HUES48 (cell line): ENCODE results near the gene PITPNC1.
"Not testable (repeated sequence)": the region's sequence is repeated elsewhere in the genome, so short reads cannot be mapped to it uniquely, and the experiment has no call there.

ENCODE experiments used
- H3K27ac ChIP-seq: one replicate; pipeline ENCODE4 v1.7.0; 2013; ENCODE audit warnings: low read depth, low read length, inconsistent platforms
- H3K27me3 ChIP-seq: 2 replicates; pipeline ENCODE4 v1.6.1; 2013; ENCODE audit warnings: mild to moderate bottlenecking, low read length; ENCODE audit not compliant: control insufficient read depth, insufficient read depth
- H3K36me3 ChIP-seq: 2 replicates; pipeline ENCODE4 v1.6.1; 2013; ENCODE audit warnings: low read length; ENCODE audit not compliant: control insufficient read depth, insufficient read depth
- H3K4me1 ChIP-seq: 2 replicates; pipeline ENCODE4 v1.6.1; 2013; ENCODE audit warnings: mild to moderate bottlenecking, low read length; ENCODE audit not compliant: control insufficient read depth, insufficient read depth
- H3K4me3 ChIP-seq: 2 replicates; pipeline ENCODE4 v1.5.1; 2013; ENCODE audit warnings: mild to moderate bottlenecking, low read depth, low read length
- H3K9ac ChIP-seq: 2 replicates; pipeline ENCODE4 v1.6.1; 2013; ENCODE audit warnings: mild to moderate bottlenecking, low read depth, low read length, moderate library complexity
- H3K9me3 ChIP-seq: 2 replicates; pipeline ENCODE4 v1.6.1; 2013; ENCODE audit warnings: low read length; ENCODE audit not compliant: control insufficient read depth, insufficient read depth

Gene PITPNC1

DNA sequence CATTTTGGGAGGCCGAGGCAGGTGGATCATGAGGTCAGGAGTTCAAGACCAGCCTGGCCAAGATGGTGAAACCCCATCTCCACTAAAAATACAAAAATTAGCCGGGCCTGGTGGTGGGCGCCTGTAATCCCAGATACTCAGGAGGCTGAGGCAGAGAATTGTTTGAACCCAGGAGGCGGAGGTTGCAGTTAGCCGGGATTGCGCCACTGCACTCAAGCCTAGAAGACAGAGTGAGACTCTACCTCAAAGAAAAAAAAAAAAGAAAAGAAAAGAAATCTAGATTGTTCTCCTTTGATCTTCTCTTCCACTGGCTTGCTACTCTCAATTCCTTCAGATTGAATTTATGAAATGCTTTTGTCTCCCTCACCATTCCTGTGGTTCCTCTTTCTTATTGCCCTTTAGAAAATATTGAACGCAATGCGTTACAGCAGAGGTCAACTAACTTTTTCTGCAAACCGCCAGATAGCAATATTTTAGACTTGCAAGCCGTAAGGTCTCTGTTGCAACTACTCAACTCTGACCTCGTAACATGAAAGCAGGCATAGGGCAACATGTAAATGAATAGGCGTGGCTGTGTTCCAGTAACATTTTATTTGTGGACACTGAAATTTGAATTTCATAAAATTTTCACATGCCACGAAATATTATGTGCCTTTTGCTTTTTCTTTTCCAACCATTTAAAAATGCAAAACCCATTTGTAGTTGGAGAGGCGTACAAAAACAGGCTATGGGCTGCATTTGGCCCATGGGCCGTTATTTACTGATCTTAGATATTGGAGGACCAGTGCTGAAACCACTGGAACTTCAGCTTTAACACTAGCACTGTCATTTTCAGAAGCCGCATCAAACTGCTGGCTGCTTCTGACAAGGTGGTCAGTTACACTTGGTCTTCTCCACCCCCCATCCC is 24.8 kb downstream of the PITPNC1 start:
- Histone ChIP-seq H3K27me3 (no peaks in the 10 kb centered on the region), H3K9ac (no peak overlapping the region), H3K4me3 (no peak overlapping the region), H3K9me3 (no peaks in the 10 kb centered on the region), H3K36me3 (no peaks in the 10 kb centered on the region), H3K27ac (no peak overlapping the region), H3K4me1 (peaks cover 16% of the 10 kb centered on the region)

DNA sequence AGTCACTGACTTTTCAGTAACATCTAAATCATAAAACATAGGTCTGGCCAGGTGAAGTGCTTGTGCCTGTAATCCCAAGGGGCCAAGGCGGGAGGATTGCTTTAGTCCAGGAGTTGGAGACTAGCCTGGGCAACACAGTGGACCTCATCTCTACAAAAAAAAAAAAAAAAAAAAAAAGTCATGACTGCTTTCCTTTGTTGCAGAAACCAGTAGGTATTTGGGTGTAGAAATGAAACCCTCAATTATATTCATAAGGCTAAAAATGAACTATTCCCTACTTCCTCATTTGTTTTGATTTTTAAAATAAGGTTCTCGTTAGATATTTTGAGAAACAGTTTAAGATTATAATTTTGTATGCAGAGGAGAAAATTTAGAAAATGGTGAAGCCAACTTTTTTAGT is 26.0 kb downstream of the PITPNC1 start:
- Histone ChIP-seq H3K4me3 (no peak overlapping the region), H3K27me3 (no peaks in the 10 kb centered on the region), H3K36me3 (no peaks in the 10 kb centered on the region), H3K27ac (no peak overlapping the region), H3K4me1 (peaks cover 16% of the 10 kb centered on the region), H3K9me3 (no peaks in the 10 kb centered on the region), H3K9ac (no peak overlapping the region)

- Histone ChIP-seq H3K27ac (no peak overlapping the region), H3K9me3 (no peaks in the 10 kb centered on the region), H3K4me1 (peaks cover 16% of the 10 kb centered on the region)
Measured at GRCh38 chr17:67403483-67403882, 26.4 kb downstream of the PITPNC1 start.

DNA sequence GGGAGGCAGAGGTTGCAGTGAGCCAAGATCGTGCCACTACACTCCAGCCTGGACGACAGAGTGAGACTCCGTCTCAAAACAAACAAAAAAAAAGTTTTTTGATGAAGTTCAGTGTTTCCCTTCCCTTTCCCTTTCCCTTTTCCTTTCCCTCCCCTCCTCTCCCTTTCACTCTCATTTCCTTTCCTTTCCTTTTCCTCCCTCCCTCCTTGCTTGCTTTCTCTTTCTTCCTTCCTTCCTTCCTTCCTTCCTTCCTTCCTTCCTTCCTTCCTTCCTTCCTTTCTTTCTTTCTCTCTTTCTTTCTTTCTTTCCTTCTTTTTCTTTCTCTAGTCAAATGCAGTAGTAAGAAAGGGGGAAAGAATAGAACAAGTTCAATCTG is 31.4 kb downstream of the PITPNC1 start:
- H3K27ac ChIP-seq, H3K4me3 ChIP-seq, H3K9me3 ChIP-seq, H3K27me3 ChIP-seq, H3K9ac ChIP-seq, H3K4me1 ChIP-seq, H3K36me3 ChIP-seq: not testable (repeated sequence)

More at GRCh38 chr17:67403483-67403882, 26.4 kb downstream of the PITPNC1 start:
- Histone ChIP-seq H3K4me3 (no peak overlapping the region), H3K27me3 (no peaks in the 10 kb centered on the region), H3K36me3 (no peaks in the 10 kb centered on the region), H3K9ac (no peak overlapping the region)

DNA sequence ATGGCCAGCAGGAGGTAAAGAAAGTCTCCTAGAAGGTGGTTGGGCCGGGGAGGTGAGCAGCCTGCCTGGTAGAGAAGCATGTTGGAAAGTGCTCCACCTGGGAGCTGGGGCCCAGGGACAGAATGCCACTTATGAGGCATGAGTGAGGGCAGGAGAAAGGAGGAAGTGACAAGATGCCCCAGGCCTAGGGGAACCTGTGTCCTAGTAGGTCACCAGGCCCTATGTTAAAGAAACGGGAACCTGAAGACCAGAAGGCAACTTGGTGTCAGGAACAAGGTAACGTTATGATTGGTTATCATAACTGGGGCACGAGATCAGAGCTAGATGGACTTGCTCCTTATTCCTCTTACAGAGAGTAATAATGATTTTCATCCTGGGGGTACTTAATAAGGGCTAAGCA is 34.3 kb downstream of the PITPNC1 start:
- Histone ChIP-seq H3K27me3 (no peaks in the 10 kb centered on the region), H3K9me3 (peaks cover 6% of the 10 kb centered on the region; the same call in 1 of the 2 replicates), H3K4me3 (no peak overlapping the region), H3K27ac (no peak overlapping the region), H3K36me3 (no peaks in the 10 kb centered on the region), H3K9ac (no peak overlapping the region), H3K4me1 (no peaks in the 10 kb centered on the region)

GRCh38 chr17:67412032-67412431 is 35.0 kb downstream of the PITPNC1 start:
- H3K9ac ChIP-seq, result no peak overlapping the region
- peaks cover 6% of the 10 kb centered on the region; the same call in 1 of the 2 replicates for H3K9me3 ChIP-seq
- no peaks in the 10 kb centered on the region for H3K36me3 ChIP-seq
- no peaks in the 10 kb centered on the region for H3K27me3 ChIP-seq
- no peak overlapping the region for H3K27ac ChIP-seq
- H3K4me3 ChIP-seq, result no peak overlapping the region
- H3K4me1 ChIP-seq, result no peaks in the 10 kb centered on the region

GRCh38 chr17:67412941-67413340 is 35.9 kb downstream of the PITPNC1 start:
- no peaks in the 10 kb centered on the region for H3K27me3 ChIP-seq
- no peak overlapping the region for H3K4me3 ChIP-seq
- H3K9ac ChIP-seq, result no peak overlapping the region
- H3K9me3 ChIP-seq, result peaks cover 6% of the 10 kb centered on the region; the same call in 1 of the 2 replicates
- no peak overlapping the region for H3K27ac ChIP-seq
- peaks cover under 1% of the 10 kb centered on the region; the same call in 1 of the 2 replicates for H3K4me1 ChIP-seq
- no peaks in the 10 kb centered on the region for H3K36me3 ChIP-seq

DNA sequence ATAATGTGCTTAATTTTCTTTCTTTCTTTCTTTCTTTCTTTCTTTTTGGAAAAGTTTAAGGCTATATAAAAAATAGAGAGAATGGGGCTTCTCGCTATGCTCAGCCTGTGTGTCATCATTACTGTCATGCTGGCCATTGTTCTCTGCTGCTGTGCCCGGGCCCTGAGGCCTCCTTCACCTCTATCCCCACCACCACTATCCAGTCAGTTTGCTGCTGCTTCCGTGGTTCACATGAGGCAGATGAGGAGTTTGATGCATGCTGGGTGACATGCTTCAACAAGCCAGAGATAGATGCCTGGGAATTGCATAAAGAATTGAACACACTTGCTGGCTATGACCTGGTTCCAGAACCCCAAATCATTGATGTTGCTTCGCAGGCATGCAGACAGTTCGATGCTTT is 36.3 kb downstream of the PITPNC1 start:
- no peak overlapping the region for H3K9ac ChIP-seq
- H3K27ac ChIP-seq, result no peak overlapping the region
- peaks cover 3% of the 10 kb centered on the region; the same call in 1 of the 2 replicates for H3K4me1 ChIP-seq
- H3K27me3 ChIP-seq, result no peaks in the 10 kb centered on the region
- H3K4me3 ChIP-seq, result no peak overlapping the region
- H3K36me3 ChIP-seq, result no peaks in the 10 kb centered on the region
- peaks cover 6% of the 10 kb centered on the region; the same call in 1 of the 2 replicates for H3K9me3 ChIP-seq

DNA sequence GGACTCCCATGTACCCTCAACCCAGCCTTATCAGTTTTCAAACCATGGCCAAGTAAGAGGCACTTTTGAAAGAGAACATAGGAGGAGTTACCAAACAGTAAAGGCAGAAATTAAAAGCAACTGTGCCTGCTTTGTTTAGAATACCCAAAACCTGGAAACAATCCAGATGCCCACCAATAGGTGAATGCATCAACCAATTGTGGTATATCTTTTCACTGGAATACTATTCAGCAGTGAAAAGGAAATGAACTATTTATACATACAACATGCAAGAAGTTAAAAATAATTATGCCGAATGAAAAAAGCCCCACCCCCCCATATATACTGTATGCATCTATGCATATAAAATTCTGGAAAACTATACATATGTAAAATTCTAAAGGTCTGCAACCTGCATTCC is 37.0 kb downstream of the PITPNC1 start:
- H3K9me3 ChIP-seq, result peaks cover 6% of the 10 kb centered on the region; the same call in 1 of the 2 replicates

DNA sequence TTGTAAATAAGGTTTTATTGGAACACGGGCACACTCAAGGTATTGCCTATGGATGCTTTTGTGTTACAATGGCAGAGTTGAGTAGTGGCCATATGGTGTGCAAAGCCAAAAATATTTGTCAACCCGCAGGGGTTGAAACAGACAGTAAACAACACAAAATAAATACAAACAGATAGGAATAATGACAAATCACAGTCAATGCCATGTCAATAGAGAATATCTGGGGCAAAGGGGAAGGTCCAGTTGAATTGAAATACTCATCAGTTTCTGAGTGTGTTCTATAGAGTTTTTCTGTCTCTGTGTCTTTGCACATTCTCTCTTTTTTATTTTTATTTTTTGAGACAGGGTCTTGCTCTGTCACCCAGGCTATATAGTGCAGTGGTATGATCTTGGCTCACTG is 37.5 kb downstream of the PITPNC1 start:
- Histone ChIP-seq H3K9ac (no peak overlapping the region), H3K4me1 (peaks cover 3% of the 10 kb centered on the region; the same call in 1 of the 2 replicates), H3K27me3 (no peaks in the 10 kb centered on the region), H3K4me3 (no peak overlapping the region), H3K27ac (no peak overlapping the region), H3K9me3 (peaks cover 6% of the 10 kb centered on the region; the same call in 1 of the 2 replicates), H3K36me3 (no peaks in the 10 kb centered on the region)

More for the DNA sequence above, 37.0 kb downstream of the PITPNC1 start:
- peaks cover 3% of the 10 kb centered on the region; the same call in 1 of the 2 replicates for H3K4me1 ChIP-seq
- no peak overlapping the region for H3K4me3 ChIP-seq
- no peaks in the 10 kb centered on the region for H3K27me3 ChIP-seq
- no peak overlapping the region for H3K9ac ChIP-seq
- no peak overlapping the region for H3K27ac ChIP-seq
- no peaks in the 10 kb centered on the region for H3K36me3 ChIP-seq

DNA sequence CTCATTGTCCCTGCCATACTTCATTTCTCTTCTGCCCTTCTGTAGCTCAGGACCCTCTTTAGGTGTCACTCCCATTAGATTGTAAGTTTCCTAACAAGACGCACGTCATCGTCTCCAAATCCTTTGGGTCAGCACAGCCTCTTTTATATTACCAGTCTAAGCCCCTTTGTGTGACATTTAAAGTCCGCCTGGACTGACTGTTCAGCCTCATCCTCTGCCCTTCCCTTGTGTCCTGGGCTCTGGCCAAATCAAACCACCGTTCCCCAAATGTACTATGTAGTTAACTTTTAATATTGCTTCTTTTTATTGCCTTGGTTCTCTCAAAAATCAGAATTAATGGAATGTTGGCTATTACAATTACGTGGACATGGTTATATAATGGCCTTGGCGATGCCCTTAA is 38.2 kb downstream of the PITPNC1 start:
- Histone ChIP-seq H3K9me3 (peaks cover 6% of the 10 kb centered on the region; the same call in 1 of the 2 replicates), H3K9ac (no peak overlapping the region), H3K36me3 (no peaks in the 10 kb centered on the region), H3K27me3 (no peaks in the 10 kb centered on the region), H3K4me3 (no peak overlapping the region), H3K27ac (no peak overlapping the region), H3K4me1 (peaks cover 3% of the 10 kb centered on the region; the same call in 1 of the 2 replicates)
